K562 (cell line): ENCODE results near the gene SAXO1.

Experiments
- ATF7 ChIP-seq: fragments of 450-650 bp; IDR thresholded peaks from 2 replicates; pipeline ENCODE4 v1.7.1; 2014; ENCODE audit warnings: mild to moderate bottlenecking, moderate library complexity
- CTCF ChIP-seq, 3 experiments: IDR thresholded peaks in 2 of 3; conservative IDR thresholded peaks in 1 of 3; 2 replicates each; pipeline ENCODE4 v1.5.1; 2011 to 2012; ENCODE audit warnings: low read length in 3 of 3, mild to moderate bottlenecking in 3 of 3, control low read depth in 2 of 3, improper control_type of control experiment in 1 of 3, inconsistent platforms in 1 of 3, low read depth in 1 of 3, mixed read lengths in 1 of 3, moderate library complexity in 1 of 3; ENCODE audit not compliant: insufficient read depth in 2 of 3

- TF ChIP-seq ATF7 (no peak), CTCF (IDR thresholded peaks at IDR 0.05 in 2 of 3, conservative IDR thresholded peaks at IDR 0.05 in 1 of 3; ENCODE audit: insufficient read depth in 2 of 3, low read depth in 1 of 3, low read length in 3 of 3) (no peak)
Observed at GRCh38 chr9:18903450-18903849, 129.6 kb downstream of the SAXO1 start.
